Measurements from ENCODE around the gene CALML6. TPM values are rescaled to one million over a fixed set of nuclear protein-coding genes. Genes with fewer than 3 reads are reported as not detected.

The CALML6 gene
- total and polyA plus RNA-seq, 9 donors: 132 to 277 (median 199) TPM

- Histone ChIP-seq H3K36me3 (ENCODE audit: control insufficient read depth, insufficient read depth, low read length) (no peaks in the 10 kb centered on the region), H3K9me3 (replicated peaks; ENCODE audit: control insufficient read depth, low read depth, low read length) (no peaks in the 10 kb centered on the region), H3K4me1 (ENCODE audit: control insufficient read depth, insufficient read depth, low read length) (peaks cover 67% of the 10 kb centered on the region), H3K27ac (ENCODE audit: low read length) (peak within 1 kb of the TSS; percentile 94), H3K27me3 (ENCODE audit: control insufficient read depth, insufficient read depth, low read length) (no peaks in the 10 kb centered on the region), H3K4me3 (ENCODE audit: low read length) (peak within 1 kb of the TSS; percentile 48)
- WGBS (ENCODE audit: insufficient coverage): under 1% methylated on average over 41 of the region's 44 CpGs
- DNase-seq: no peak
These were observed 3.8 kb downstream of the CALML6 start, which contains the start of gene TMEM52 for GRCh38 chr1:1918901-1919303. TMEM52 (minus strand) TSS chr1:1919279; CDS start chr1:1919265, 14 bp downstream.

GRCh38 chr1:1919304-1920056 lies 4.4 kb downstream of the CALML6 start:
- Histone ChIP-seq H3K4me3 (ENCODE audit: low read length) (peak overlapping the region; percentile 48), H3K27me3 (ENCODE audit: control insufficient read depth, insufficient read depth, low read length) (peaks cover 1% of the 10 kb centered on the region), H3K36me3 (ENCODE audit: control insufficient read depth, insufficient read depth, low read length) (no peaks in the 10 kb centered on the region), H3K4me1 (ENCODE audit: control insufficient read depth, insufficient read depth, low read length) (peaks cover 64% of the 10 kb centered on the region), H3K27ac (ENCODE audit: low read length) (peak overlapping the region; percentile 79), H3K9me3 (replicated peaks; ENCODE audit: control insufficient read depth, low read depth, low read length) (no peaks in the 10 kb centered on the region)
- peak; percentile 97 for DNase-seq
- 9% methylated on average over 61 of the region's 62 CpGs for WGBS (ENCODE audit: insufficient coverage)

GRCh38 chr1:1920057-1920607 lies 5.1 kb downstream of the CALML6 start:
- Histone ChIP-seq H3K27me3 (ENCODE audit: control insufficient read depth, insufficient read depth, low read length) (peaks cover 2% of the 10 kb centered on the region), H3K27ac (ENCODE audit: low read length) (peak overlapping the region; percentile 79), H3K4me3 (ENCODE audit: low read length) (no peak overlapping the region), H3K36me3 (ENCODE audit: control insufficient read depth, insufficient read depth, low read length) (no peaks in the 10 kb centered on the region), H3K4me1 (ENCODE audit: control insufficient read depth, insufficient read depth, low read length) (peaks cover 63% of the 10 kb centered on the region), H3K9me3 (replicated peaks; ENCODE audit: control insufficient read depth, low read depth, low read length) (no peaks in the 10 kb centered on the region)
- no peak for DNase-seq
- WGBS (ENCODE audit: insufficient coverage): 67% methylated on average over 4 of the region's 6 CpGs

GRCh38 chr1:1920608-1921458 lies 5.8 kb downstream of the CALML6 start:
- Histone ChIP-seq H3K27ac (ENCODE audit: low read length) (no peak overlapping the region), H3K4me3 (ENCODE audit: low read length) (no peak overlapping the region), H3K36me3 (ENCODE audit: control insufficient read depth, insufficient read depth, low read length) (no peaks in the 10 kb centered on the region), H3K27me3 (ENCODE audit: control insufficient read depth, insufficient read depth, low read length) (peaks cover 2% of the 10 kb centered on the region), H3K9me3 (replicated peaks; ENCODE audit: control insufficient read depth, low read depth, low read length) (no peaks in the 10 kb centered on the region), H3K4me1 (ENCODE audit: control insufficient read depth, insufficient read depth, low read length) (peaks cover 59% of the 10 kb centered on the region)
- DNase-seq: no peak
- WGBS (ENCODE audit: insufficient coverage): 86% methylated on average over 24 of the region's 27 CpGs

- DNase-seq: no peak
- 100% methylated on average over 1 of the region's 6 CpGs for WGBS (ENCODE audit: insufficient coverage)
These were observed 6.4 kb downstream of the CALML6 start for GRCh38 chr1:1921459-1921862.

GRCh38 chr1:1921901-1922701 lies 7.0 kb downstream of the CALML6 start:
- H3K27me3 ChIP-seq (ENCODE audit: control insufficient read depth, insufficient read depth, low read length): peaks cover 2% of the 10 kb centered on the region
- DNase-seq: peak; percentile 24
- H3K4me3 ChIP-seq (ENCODE audit: low read length): no peak overlapping the region
- peaks cover 49% of the 10 kb centered on the region for H3K4me1 ChIP-seq (ENCODE audit: control insufficient read depth, insufficient read depth, low read length)
- no peak overlapping the region for H3K27ac ChIP-seq (ENCODE audit: low read length)
- WGBS (ENCODE audit: insufficient coverage): 91% methylated on average over 14 of the region's 16 CpGs
- H3K9me3 ChIP-seq (replicated peaks; ENCODE audit: control insufficient read depth, low read depth, low read length): no peaks in the 10 kb centered on the region
- no peaks in the 10 kb centered on the region for H3K36me3 ChIP-seq (ENCODE audit: control insufficient read depth, insufficient read depth, low read length)

More at GRCh38 chr1:1921459-1921862, 6.4 kb downstream of the CALML6 start:
- H3K36me3 ChIP-seq (ENCODE audit: control insufficient read depth, insufficient read depth, low read length): no peaks in the 10 kb centered on the region
- no peaks in the 10 kb centered on the region for H3K9me3 ChIP-seq (replicated peaks; ENCODE audit: control insufficient read depth, low read depth, low read length)
- peaks cover 2% of the 10 kb centered on the region for H3K27me3 ChIP-seq (ENCODE audit: control insufficient read depth, insufficient read depth, low read length)
- H3K4me3 ChIP-seq (ENCODE audit: low read length): no peak overlapping the region
- H3K27ac ChIP-seq (ENCODE audit: low read length): no peak overlapping the region
- H3K4me1 ChIP-seq (ENCODE audit: control insufficient read depth, insufficient read depth, low read length): peaks cover 54% of the 10 kb centered on the region

- Histone ChIP-seq H3K27me3 (ENCODE audit: control insufficient read depth, insufficient read depth, low read length) (peaks cover 2% of the 10 kb centered on the region), H3K4me1 (ENCODE audit: control insufficient read depth, insufficient read depth, low read length) (peaks cover 44% of the 10 kb centered on the region), H3K36me3 (ENCODE audit: control insufficient read depth, insufficient read depth, low read length) (no peaks in the 10 kb centered on the region), H3K27ac (ENCODE audit: low read length) (no peak overlapping the region), H3K4me3 (ENCODE audit: low read length) (no peak overlapping the region), H3K9me3 (replicated peaks; ENCODE audit: control insufficient read depth, low read depth, low read length) (no peaks in the 10 kb centered on the region)
- 44% methylated on average over 1 of the region's 6 CpGs for WGBS (ENCODE audit: insufficient coverage)
- DNase-seq: no peak
These were observed 7.6 kb downstream of the CALML6 start for GRCh38 chr1:1922702-1922955.

- Histone ChIP-seq H3K27me3 (ENCODE audit: control insufficient read depth, insufficient read depth, low read length) (peaks cover 2% of the 10 kb centered on the region), H3K27ac (ENCODE audit: low read length) (no peak overlapping the region), H3K4me3 (ENCODE audit: low read length) (no peak overlapping the region), H3K4me1 (ENCODE audit: control insufficient read depth, insufficient read depth, low read length) (peaks cover 39% of the 10 kb centered on the region), H3K9me3 (replicated peaks; ENCODE audit: control insufficient read depth, low read depth, low read length) (no peaks in the 10 kb centered on the region), H3K36me3 (ENCODE audit: control insufficient read depth, insufficient read depth, low read length) (no peaks in the 10 kb centered on the region)
- WGBS (ENCODE audit: insufficient coverage): 53% methylated on average over 29 of the region's 29 CpGs
- no peak for DNase-seq
These were observed 8.1 kb downstream of the CALML6 start for GRCh38 chr1:1922956-1923833.

- Histone ChIP-seq H3K4me3 (ENCODE audit: low read length) (no peak overlapping the region), H3K36me3 (ENCODE audit: control insufficient read depth, insufficient read depth, low read length) (no peaks in the 10 kb centered on the region), H3K4me1 (ENCODE audit: control insufficient read depth, insufficient read depth, low read length) (peaks cover 37% of the 10 kb centered on the region), H3K27ac (ENCODE audit: low read length) (no peak overlapping the region), H3K9me3 (replicated peaks; ENCODE audit: control insufficient read depth, low read depth, low read length) (no peaks in the 10 kb centered on the region), H3K27me3 (ENCODE audit: control insufficient read depth, insufficient read depth, low read length) (peaks cover 2% of the 10 kb centered on the region)
- peak; percentile 77 for DNase-seq
- 27% methylated on average over 13 of the region's 18 CpGs for WGBS (ENCODE audit: insufficient coverage)
These were observed 9.3 kb downstream of the CALML6 start for GRCh38 chr1:1924386-1924785.
